Sigmoid colon (tissue), 7 donors: Measurements from ENCODE around the gene SNRPB2. TPM values are rescaled to one million over a fixed set of nuclear protein-coding genes. Genes with fewer than 3 reads are reported as not detected.

ENCODE experiments used
- DNase-seq: peaks from one replicate; pipeline ENCODE4 v3.0.0-alpha.2; 2019
- H3K27ac ChIP-seq, 4 donors: fragments of 200-600 bp; sonication (generic); one replicate each; pipeline ENCODE4 v1.5.1; 2016 to 2019; ENCODE audit warnings: mild to moderate bottlenecking in 1 of 4
- H3K27me3 ChIP-seq, 3 donors: fragments of 200-600 bp; sonication (generic); one replicate each; pipeline ENCODE4 v1.5.1; 2019; ENCODE audit warnings: mild to moderate bottlenecking in 1 of 3
- H3K36me3 ChIP-seq, 4 donors: fragments of 200-600 bp; sonication (generic); one replicate each; pipeline ENCODE4 v1.5.1; 2016 to 2019
- H3K4me1 ChIP-seq, 4 donors: fragments of 200-600 bp; sonication (generic); one replicate each; pipeline ENCODE4 v1.5.1; 2017 to 2019
- H3K4me3 ChIP-seq, 4 donors: fragments of 200-600 bp; sonication (generic); one replicate each; pipeline ENCODE4 v1.5.1; 2017 to 2019; ENCODE audit warnings: mild to moderate bottlenecking in 2 of 4, moderate library complexity in 1 of 4
- H3K9me3 ChIP-seq, 4 donors: fragments of 200-600 bp in 3 of 4; sonication (generic) in 3 of 4; one replicate each; pipeline versions ENCODE4 v1.5.1 to v1.6.1; 2013 to 2019
- EP300 ChIP-seq, 4 donors: sonication (generic); formaldehyde crosslinking; IDR thresholded peaks; one replicate each; pipeline ENCODE4 v1.6.1; 2017; ENCODE audit warnings: antibody characterized with exemption in 4 of 4
- POLR2A ChIP-seq, 2 donors: fragments of 450-650 bp; IDR thresholded peaks; one replicate each; pipeline ENCODE4 v1.6.1; 2016; ENCODE audit warnings: antibody characterized with exemption in 2 of 2, mild to moderate bottlenecking in 2 of 2, moderate library complexity in 2 of 2
- POLR2AphosphoS5 ChIP-seq, 4 donors: sonication (generic); formaldehyde crosslinking; IDR thresholded peaks; one replicate each; pipeline ENCODE4 v1.6.1; 2017; ENCODE audit warnings: antibody characterized with exemption in 4 of 4
- WGBS, 2 donors: extraction: QIAGEN DNeasy Blood & Tissue Kit; methylation state at CpG; one replicate each; pipeline ENCODE4 v1.1.7; 2013; 5-methylcytosine and 5-hydroxymethylcytosine counted together
- intact Hi-C: fragments of 100-400 bp; cut with DNase I; formaldehyde crosslinking; loops from one replicate; pipeline ENCODE4 v1.15.1; 2023
- polyA plus RNA-seq, 3 donors: library from polyadenylated mRNA; stranded (reverse); fragments of 200-250 nt; gene quantifications; one replicate each; pipeline ENCODE4 v1.2.3, GENCODE V29; 2013
- total RNA-seq, 4 donors: library from RNA; depleted of rRNA; stranded (reverse); fragments of >200 nt; gene quantifications; one replicate each; pipeline ENCODE4 v1.1.0, GENCODE V29; 2016
- TF ChIP-seq, protein P1 (sequence below), 4 experiments: fragments of 450-650 bp in 3 of 4; fragments of 200-600 bp in 1 of 4; IDR thresholded peaks; one replicate each; pipeline ENCODE4 v1.5.1; 2016 to 2019; ENCODE audit warnings: antibody characterized with exemption in 4 of 4, mild to moderate bottlenecking in 3 of 4, moderate library complexity in 2 of 4
- donor health status: healthy with polysubstance abuse.
- donor health status: Bipolar disorder and iron deficiency.
- donor health status: healthy.

Gene SNRPB2
- total and polyA plus RNA-seq, 7 donors, result 18.6 to 61.4 (median 35.7) TPM

DNA sequence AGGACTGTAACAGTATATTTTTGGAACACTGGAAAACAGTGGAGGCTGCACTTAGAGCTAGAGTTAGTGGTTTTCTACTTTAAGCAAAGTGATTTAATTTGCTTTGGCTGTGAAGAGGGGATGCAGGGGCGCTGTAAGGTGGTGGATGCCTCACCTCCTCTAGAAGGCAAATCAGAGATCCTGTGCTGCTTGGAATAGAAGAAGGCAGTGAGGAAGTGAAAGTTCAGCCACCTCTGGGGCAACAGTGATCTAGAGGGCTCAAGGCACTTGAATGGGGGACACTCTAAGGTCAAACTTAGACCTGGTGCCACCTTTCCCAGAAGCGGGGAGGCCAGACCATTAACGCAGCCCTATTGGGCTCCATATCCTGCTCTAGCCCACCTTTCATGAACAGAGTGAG lies 19.0 kb upstream of the SNRPB2 start:
- H3K4me1 ChIP-seq, result no peaks in the 10 kb centered on the region
- H3K27ac ChIP-seq, result no peak overlapping the region
- H3K9me3 ChIP-seq, result no peaks in the 10 kb centered on the region
- no peaks in the 10 kb centered on the region for H3K27me3 ChIP-seq
- WGBS, 2 donors, result 93 to 94% methylated on average over 3 of the region's 3 CpGs
- no peak for TF ChIP-seq POLR2AphosphoS5 (IDR thresholded peaks at IDR 0.05)
- TF ChIP-seq, protein P1, sequence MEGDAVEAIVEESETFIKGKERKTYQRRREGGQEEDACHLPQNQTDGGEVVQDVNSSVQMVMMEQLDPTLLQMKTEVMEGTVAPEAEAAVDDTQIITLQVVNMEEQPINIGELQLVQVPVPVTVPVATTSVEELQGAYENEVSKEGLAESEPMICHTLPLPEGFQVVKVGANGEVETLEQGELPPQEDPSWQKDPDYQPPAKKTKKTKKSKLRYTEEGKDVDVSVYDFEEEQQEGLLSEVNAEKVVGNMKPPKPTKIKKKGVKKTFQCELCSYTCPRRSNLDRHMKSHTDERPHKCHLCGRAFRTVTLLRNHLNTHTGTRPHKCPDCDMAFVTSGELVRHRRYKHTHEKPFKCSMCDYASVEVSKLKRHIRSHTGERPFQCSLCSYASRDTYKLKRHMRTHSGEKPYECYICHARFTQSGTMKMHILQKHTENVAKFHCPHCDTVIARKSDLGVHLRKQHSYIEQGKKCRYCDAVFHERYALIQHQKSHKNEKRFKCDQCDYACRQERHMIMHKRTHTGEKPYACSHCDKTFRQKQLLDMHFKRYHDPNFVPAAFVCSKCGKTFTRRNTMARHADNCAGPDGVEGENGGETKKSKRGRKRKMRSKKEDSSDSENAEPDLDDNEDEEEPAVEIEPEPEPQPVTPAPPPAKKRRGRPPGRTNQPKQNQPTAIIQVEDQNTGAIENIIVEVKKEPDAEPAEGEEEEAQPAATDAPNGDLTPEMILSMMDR (IDR thresholded peaks at IDR 0.05), result no peak
- no peak for TF ChIP-seq POLR2A (IDR thresholded peaks at IDR 0.05)
- TF ChIP-seq EP300 (IDR thresholded peaks at IDR 0.05), result no peak
- intact Hi-C loops, result no loop called here
- no peaks in the 10 kb centered on the region for H3K36me3 ChIP-seq
- no peak for DNase-seq
- no peak overlapping the region for H3K4me3 ChIP-seq

DNA sequence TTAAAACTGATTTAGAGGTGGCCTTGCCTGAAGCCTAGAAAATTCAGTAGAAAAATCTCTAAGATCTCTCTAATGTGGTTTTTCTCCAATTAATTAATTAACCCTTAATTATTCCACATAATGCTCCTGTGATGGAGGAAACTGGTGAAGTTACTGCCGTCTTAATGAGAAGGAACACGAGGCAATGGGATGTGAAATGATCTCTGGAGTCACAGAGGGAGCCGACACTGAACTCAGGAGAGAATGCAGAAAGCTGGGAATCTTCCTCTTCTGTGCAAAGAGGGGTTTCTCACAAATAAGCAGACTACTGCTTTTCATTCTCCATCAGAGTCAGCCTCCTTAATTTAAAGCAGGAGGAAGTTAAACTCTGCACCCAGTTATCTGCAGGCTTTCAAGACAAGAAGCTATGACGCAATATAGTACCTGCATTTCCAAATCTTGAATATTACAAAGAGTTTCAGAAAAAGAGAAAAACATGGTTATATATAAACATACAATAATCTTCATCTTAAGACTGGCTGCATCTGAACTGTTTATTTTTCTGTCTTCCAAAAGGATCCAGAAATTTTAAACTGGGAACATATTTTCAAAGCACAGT lies 18.1 kb upstream of the SNRPB2 start:
- no peak for DNase-seq
- H3K4me3 ChIP-seq, result no peak overlapping the region
- no peaks in the 10 kb centered on the region for H3K4me1 ChIP-seq
- 77 to 81% methylated on average over 4 of the region's 4 CpGs for WGBS, 2 donors
- intact Hi-C loops, result no loop called here
- no peaks in the 10 kb centered on the region for H3K36me3 ChIP-seq
- no peaks in the 10 kb centered on the region for H3K9me3 ChIP-seq
- no peak overlapping the region for H3K27ac ChIP-seq
- no peaks in the 10 kb centered on the region for H3K27me3 ChIP-seq
- TF ChIP-seq, protein P1 (IDR thresholded peaks at IDR 0.05), result no peak
- TF ChIP-seq POLR2AphosphoS5 (IDR thresholded peaks at IDR 0.05), result no peak
- TF ChIP-seq EP300 (IDR thresholded peaks at IDR 0.05), result no peak
- no peak for TF ChIP-seq POLR2A (IDR thresholded peaks at IDR 0.05)

DNA sequence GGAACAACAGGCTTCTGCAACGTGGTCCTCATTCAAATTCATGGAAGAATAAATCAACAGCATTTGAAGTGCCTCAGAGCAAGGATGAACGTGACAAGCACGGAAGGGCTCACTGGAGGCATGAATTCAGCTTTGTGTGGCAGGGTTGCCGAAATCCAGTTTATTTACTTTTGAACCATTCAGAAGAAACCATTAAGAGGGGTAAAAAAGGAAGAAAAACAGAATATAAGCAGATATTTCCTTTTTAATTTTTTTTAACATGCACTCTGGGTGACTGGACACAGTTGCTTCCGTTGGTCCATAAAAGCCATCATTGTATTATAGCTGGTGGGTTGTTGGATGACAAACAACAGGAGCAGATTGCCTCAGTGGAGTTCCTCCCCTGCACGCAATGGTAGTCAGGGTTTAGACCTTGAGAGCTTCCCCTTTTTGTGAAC lies 17.3 kb upstream of the SNRPB2 start:
- H3K4me3 ChIP-seq, result no peak overlapping the region
- no peaks in the 10 kb centered on the region for H3K36me3 ChIP-seq
- WGBS, 2 donors, result 52 to 65% methylated on average over 6 of the region's 6 CpGs
- TF ChIP-seq, protein P1 (IDR thresholded peaks at IDR 0.05), result no peak
- TF ChIP-seq POLR2AphosphoS5 (IDR thresholded peaks at IDR 0.05) (no peak), EP300 (IDR thresholded peaks at IDR 0.05) (no peak), POLR2A (IDR thresholded peaks at IDR 0.05) (no peak)
- intact Hi-C loops, result no loop called here
- H3K27ac ChIP-seq, result no peak overlapping the region
- H3K4me1 ChIP-seq, result no peaks in the 10 kb centered on the region
- no peak for DNase-seq
- H3K27me3 ChIP-seq, result no peaks in the 10 kb centered on the region
- no peaks in the 10 kb centered on the region for H3K9me3 ChIP-seq

DNA sequence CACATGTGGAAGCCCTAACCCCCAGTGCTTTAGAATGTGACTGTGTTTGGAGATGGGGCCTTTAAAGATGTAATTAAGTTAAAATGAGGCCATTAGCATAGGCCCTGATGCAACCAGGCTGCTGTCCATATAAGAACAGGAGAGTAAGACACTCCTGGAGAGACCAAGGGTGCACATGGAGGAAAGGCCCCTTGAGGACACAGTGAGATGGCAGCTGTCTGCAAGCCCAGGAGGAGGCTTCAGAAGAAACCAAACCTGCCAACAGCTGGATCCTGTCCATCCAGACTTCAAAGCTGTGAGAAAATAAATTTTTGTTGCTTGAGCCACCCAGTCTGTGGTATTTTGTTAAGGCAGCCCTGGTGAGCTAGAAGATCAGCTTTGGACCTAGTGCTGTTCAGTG lies 16.8 kb upstream of the SNRPB2 start:
- Histone ChIP-seq H3K4me3 (no peak overlapping the region), H3K27ac (no peak overlapping the region), H3K27me3 (no peaks in the 10 kb centered on the region), H3K4me1 (no peaks in the 10 kb centered on the region), H3K9me3 (no peaks in the 10 kb centered on the region), H3K36me3 (no peaks in the 10 kb centered on the region)
- intact Hi-C loops, result no loop called here
- no peak for TF ChIP-seq POLR2AphosphoS5 (IDR thresholded peaks at IDR 0.05)
- no peak for TF ChIP-seq POLR2A (IDR thresholded peaks at IDR 0.05)
- no peak for DNase-seq

DNA sequence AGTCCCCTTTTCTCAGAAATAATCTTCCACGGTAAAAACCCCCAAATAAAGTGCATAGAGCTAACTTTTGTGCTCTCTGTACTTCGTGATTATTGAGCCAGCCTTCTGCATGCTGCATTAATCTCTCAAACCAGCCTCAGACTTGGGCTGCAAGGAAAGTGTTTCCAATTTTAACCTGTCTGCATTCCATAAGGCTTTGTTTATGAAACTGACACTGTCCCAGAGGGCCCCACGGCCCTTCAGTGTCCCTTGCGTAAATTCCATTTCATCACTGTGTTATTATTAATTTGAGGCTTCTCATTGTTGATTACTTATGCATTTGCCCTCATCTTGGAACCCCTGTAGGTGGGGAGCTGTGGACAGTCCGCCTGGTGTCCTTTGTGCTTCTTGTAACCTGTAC lies 15.6 kb upstream of the SNRPB2 start:
- H3K9me3 ChIP-seq, result no peaks in the 10 kb centered on the region
- TF ChIP-seq POLR2A (IDR thresholded peaks at IDR 0.05) (no peak), EP300 (IDR thresholded peaks at IDR 0.05) (no peak), POLR2AphosphoS5 (IDR thresholded peaks at IDR 0.05) (no peak)
- TF ChIP-seq, protein P1 (IDR thresholded peaks at IDR 0.05), result no peak
- 80% methylated on average over 5 of the region's 5 CpGs for WGBS, 2 donors
- H3K4me1 ChIP-seq, result no peaks in the 10 kb centered on the region
- H3K36me3 ChIP-seq, result no peaks in the 10 kb centered on the region
- H3K27ac ChIP-seq, result no peak overlapping the region
- DNase-seq, result no peak
- intact Hi-C loops, result no loop called here
- H3K27me3 ChIP-seq, result no peaks in the 10 kb centered on the region
- H3K4me3 ChIP-seq, result no peak overlapping the region
